ENCODE results near the gene KCNJ1. TPM values are rescaled to one million over a fixed set of nuclear protein-coding genes. Genes with fewer than 3 reads are reported as not detected.

Gene KCNJ1
- total RNA-seq, 1 donor from 2014 or later: not detected

- TF ChIP-seq CTCF (IDR thresholded peaks at IDR 0.05; ENCODE audit: unreplicated experiment): no peak
- Mint-ChIP-seq H3K9me3 (ENCODE audit: low read depth) (peaks cover 5% of the 10 kb centered on the region), H3K4me3 (ENCODE audit: low read depth) (no peak overlapping the region), H3K4me1 (ENCODE audit: low read depth) (no peaks in the 10 kb centered on the region), H3K27ac (no peak overlapping the region), H3K36me3 (ENCODE audit: insufficient read depth) (no peaks in the 10 kb centered on the region), H3K27me3 (peaks cover 33% of the 10 kb centered on the region)
- DNase-seq (ENCODE audit: low spot score, unreplicated experiment): no peak
Observed at GRCh38 chr11:128913806-128914205, 46.7 kb upstream of the KCNJ1 start.

GRCh38 chr11:128911701-128912100 is 44.6 kb upstream of the KCNJ1 start:
- no peaks in the 10 kb centered on the region for H3K36me3 Mint-ChIP-seq (ENCODE audit: insufficient read depth)
- no peak for DNase-seq (ENCODE audit: low spot score, unreplicated experiment)
- no peaks in the 10 kb centered on the region for H3K4me1 Mint-ChIP-seq (ENCODE audit: low read depth)
- H3K9me3 Mint-ChIP-seq (ENCODE audit: low read depth): peaks cover 5% of the 10 kb centered on the region
- H3K4me3 Mint-ChIP-seq (ENCODE audit: low read depth): no peak overlapping the region
- H3K27ac Mint-ChIP-seq: no peak overlapping the region
- TF ChIP-seq CTCF (IDR thresholded peaks at IDR 0.05; ENCODE audit: unreplicated experiment): no peak
- H3K27me3 Mint-ChIP-seq: peaks cover 46% of the 10 kb centered on the region

- peaks cover 49% of the 10 kb centered on the region for H3K27me3 Mint-ChIP-seq
- no peak for TF ChIP-seq CTCF (IDR thresholded peaks at IDR 0.05; ENCODE audit: unreplicated experiment)
- H3K4me3 Mint-ChIP-seq (ENCODE audit: low read depth): no peak overlapping the region
- no peaks in the 10 kb centered on the region for H3K4me1 Mint-ChIP-seq (ENCODE audit: low read depth)
- no peak overlapping the region for H3K27ac Mint-ChIP-seq
- no peak for DNase-seq (ENCODE audit: low spot score, unreplicated experiment)
- H3K36me3 Mint-ChIP-seq (ENCODE audit: insufficient read depth): no peaks in the 10 kb centered on the region
- H3K9me3 Mint-ChIP-seq (ENCODE audit: low read depth): peaks cover 5% of the 10 kb centered on the region
Observed at GRCh38 chr11:128911239-128911638, 44.1 kb upstream of the KCNJ1 start.

GRCh38 chr11:128910576-128910975 is 43.5 kb upstream of the KCNJ1 start:
- TF ChIP-seq CTCF (IDR thresholded peaks at IDR 0.05; ENCODE audit: unreplicated experiment): no peak
- no peaks in the 10 kb centered on the region for H3K4me1 Mint-ChIP-seq (ENCODE audit: low read depth)
- H3K9me3 Mint-ChIP-seq (ENCODE audit: low read depth): no peaks in the 10 kb centered on the region
- DNase-seq (ENCODE audit: low spot score, unreplicated experiment): no peak
- H3K4me3 Mint-ChIP-seq (ENCODE audit: low read depth): no peak overlapping the region
- no peaks in the 10 kb centered on the region for H3K36me3 Mint-ChIP-seq (ENCODE audit: insufficient read depth)
- H3K27ac Mint-ChIP-seq: no peak overlapping the region
- H3K27me3 Mint-ChIP-seq: peaks cover 52% of the 10 kb centered on the region

- DNase-seq (ENCODE audit: low spot score, unreplicated experiment): no peak
- TF ChIP-seq CTCF (IDR thresholded peaks at IDR 0.05; ENCODE audit: unreplicated experiment): no peak
- peaks cover under 1% of the 10 kb centered on the region for H3K4me1 Mint-ChIP-seq (ENCODE audit: low read depth)
- H3K9me3 Mint-ChIP-seq (ENCODE audit: low read depth): no peaks in the 10 kb centered on the region
- peaks cover 48% of the 10 kb centered on the region for H3K27me3 Mint-ChIP-seq
- no peak overlapping the region for H3K27ac Mint-ChIP-seq
- H3K4me3 Mint-ChIP-seq (ENCODE audit: low read depth): no peak overlapping the region
- H3K36me3 Mint-ChIP-seq (ENCODE audit: insufficient read depth): no peaks in the 10 kb centered on the region
Observed at GRCh38 chr11:128909438-128910125, 42.5 kb upstream of the KCNJ1 start.
